Activated CD8-positive, alpha-beta memory T cell treated with anti-CD3 and anti-CD28 coated beads for 48 hours (primary cell): Measurements from ENCODE around the gene ABHD17C.
"Not testable (repeated sequence)": the region's sequence is repeated elsewhere in the genome, so short reads cannot be mapped to it uniquely, and the experiment has no call there.

ENCODE experiments used
- DNase-seq, 3 experiments: peaks; one replicate each; pipeline ENCODE4 v3.0.0-alpha.2; 2020; ENCODE audit warnings: low read depth in 2 of 3, low spot score in 2 of 3

ABHD17C gene

DNA sequence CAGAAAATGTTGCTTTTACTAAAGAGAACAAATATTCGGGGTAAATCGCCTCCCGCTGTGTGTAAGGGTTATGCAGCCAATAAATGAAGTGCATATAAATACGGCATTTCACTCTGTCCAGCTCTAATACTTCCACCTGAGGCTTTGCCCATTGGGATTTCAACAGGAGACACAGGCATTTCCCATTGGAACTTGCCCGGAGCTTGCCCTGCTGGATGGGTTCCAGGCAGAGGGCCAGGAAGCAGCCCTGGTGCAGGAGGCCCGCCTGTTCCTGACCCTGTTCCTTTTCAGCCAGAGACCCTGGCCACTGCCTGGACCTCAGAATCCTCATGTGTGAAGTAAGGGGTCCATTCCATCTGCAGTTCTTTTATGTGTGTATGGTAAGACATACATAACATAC, 66.6 kb downstream of the ABHD17C start:
- DNase-seq: no peak

- DNase-seq: not testable (repeated sequence)
These were observed 68.1 kb downstream of the ABHD17C start for GRCh38 chr15:80763235-80763634.

GRCh38 chr15:80764535-80764934, 69.4 kb downstream of the ABHD17C start:
- no peak for DNase-seq

DNA sequence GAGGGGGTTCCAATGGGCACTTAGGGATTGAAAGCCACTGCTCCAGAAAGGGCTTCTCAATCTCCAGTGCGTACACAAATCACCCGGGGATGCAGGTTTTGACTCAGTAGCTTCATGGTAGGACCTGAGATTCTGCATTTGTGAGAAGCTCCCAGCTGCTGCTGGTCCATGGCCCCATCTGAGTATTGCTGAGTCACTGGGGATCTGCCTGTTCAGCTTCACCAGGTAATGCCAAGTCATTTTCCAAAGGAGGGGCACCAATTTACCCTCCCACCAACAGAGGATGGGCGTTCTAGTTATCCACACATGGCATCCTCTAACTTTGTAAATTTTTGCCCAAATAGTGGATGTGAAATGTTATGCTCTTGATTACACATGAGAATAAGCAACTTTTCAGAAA, 71.2 kb downstream of the ABHD17C start:
- no peak for DNase-seq

DNA sequence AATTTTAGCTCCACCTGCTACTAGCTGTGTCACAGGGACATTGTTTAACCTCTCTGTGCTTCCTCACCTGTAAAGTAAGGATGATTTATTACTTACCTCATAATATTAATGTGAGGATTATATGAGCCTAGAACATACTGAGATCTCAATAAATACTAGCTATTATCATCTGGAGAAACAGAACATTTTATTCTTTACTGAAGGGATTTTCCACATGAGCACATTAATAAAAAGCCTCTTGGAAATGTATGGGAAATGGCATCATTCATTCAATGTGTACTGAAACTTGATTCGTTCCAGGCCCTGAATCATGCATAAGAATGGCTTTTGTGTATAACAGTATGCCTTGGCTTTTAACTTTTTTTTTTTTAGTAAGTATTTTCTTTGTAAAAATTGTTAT, 73.0 kb downstream of the ABHD17C start:
- DNase-seq: no peak

GRCh38 chr15:80769153-80769828, 74.2 kb downstream of the ABHD17C start:
- no peak for DNase-seq

DNA sequence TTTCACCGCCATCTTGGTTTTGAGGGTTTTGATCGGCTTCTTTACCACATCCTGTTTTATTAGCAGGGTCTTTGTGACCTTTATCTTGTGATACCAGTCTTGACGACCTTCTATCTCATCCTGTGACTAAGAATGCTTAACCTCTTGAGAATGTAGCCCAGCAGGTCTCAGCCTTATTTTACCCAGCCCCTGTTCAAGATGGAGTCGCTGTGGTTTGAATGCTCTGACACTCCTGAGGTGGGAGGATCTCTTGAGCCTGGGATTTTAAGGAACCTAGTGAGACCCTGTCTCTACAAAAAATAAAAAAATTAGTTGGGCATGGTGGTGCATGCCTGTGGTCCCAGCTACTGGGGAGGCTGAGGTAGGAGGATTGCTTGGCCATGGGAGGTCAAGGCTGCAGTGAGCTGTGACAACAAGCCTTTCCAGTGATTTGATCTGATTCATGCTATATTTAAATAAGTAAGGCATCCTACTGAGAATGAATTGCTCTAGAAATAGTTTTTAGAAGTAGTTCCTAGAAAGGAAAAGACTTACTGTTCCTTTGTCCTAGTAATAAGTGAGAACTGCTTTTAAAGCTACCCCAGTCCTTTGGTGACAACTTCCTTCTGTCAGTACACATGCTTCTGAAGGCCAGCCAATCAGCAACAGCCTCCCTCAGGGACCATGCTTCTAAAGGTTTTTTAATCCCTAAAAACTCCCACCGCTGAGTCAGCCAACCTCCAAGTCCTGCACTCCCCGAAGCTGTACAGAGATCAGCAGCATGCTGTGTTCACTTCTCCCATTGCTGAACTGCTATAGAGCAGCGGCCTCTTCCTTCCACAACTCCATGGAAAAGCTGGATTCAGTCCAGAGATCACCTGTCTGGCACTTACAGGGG, 75.0 kb downstream of the ABHD17C start:
- no peak for DNase-seq

DNA sequence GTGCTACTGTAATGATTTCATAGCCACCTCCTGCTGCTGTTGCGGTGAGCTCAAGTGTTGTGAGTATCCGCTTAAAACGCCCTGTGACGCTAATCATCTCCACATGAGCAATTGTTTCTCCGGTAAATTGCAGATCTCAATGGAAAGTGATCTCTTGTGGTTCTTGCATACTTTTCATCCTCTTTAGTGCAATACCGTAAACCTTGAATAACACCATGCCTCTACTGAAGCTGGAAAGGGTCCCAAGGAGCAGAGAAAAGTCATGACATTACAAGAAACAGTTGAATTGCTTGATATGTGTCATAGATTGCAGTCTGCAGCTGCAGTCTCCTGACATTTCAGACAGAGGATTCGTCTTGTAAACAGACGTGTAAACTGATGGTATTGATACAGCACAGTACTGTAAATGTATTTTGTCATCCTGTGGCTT, 78.0 kb downstream of the ABHD17C start:
- no peak for DNase-seq

- DNase-seq: no peak
These were observed 78.8 kb downstream of the ABHD17C start for GRCh38 chr15:80773792-80774352.

DNA sequence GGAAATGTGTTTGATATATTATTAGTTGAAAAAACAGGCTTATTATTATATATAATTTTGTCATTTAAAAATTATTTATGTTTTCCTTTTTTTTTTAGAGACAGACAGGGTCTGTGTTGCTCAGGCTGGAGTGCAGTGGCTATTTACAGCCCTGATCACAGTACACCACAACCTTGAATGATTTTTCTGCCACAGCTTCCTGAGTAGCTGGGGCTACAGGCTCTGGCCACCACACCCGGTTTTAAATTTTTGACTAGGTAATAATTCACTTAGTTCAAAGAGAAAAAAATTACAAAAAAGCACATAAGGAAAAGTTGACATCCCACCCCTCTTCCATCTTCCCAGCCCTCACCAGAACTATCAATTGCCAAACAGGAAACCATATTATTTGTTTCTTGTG, 79.4 kb downstream of the ABHD17C start:
- no peak for DNase-seq

GRCh38 chr15:80775338-80775737, 80.2 kb downstream of the ABHD17C start:
- DNase-seq: no peak

GRCh38 chr15:80776420-80777045, 81.4 kb downstream of the ABHD17C start:
- peak; percentile 23 to 54 (median 23) for DNase-seq

- no peak for DNase-seq
These were observed 82.0 kb downstream of the ABHD17C start for GRCh38 chr15:80777137-80777536.

DNA sequence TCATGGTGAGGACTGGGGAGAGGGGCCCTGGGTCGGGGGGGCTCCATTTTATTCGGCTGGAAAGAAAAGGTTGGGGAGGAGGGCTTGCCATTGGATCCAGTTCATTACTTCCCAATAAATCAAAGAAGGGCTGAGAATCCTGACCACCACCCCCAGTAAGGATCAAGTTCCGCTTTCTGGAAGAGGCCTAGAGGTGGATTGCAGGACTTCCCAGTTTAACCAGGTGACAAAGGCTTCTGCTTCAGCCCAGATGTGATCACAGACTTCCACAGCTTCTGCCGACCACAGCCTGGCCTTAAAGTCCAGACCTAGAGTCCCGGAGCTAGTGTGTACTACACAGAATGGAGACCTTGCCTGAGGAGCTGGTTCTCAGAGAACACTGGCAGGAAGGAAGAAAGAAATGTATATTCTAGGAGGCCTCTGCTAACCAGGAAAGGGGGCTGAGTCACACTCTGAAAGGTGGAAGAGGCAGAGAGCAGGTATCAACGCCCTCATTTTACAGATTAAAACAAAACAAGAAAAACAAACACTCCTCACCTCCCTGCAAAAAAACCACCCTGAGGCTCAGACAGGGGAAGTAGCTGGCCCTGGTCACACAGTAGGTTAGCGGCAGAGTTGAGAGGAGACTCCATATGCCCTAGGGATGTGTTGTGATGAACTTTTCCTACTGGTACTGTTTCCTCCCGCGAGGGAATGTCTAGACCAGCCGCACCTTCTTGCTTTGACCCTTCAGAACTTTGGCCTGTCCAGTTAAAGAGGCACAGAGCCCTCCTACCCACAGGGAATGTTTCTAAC, 82.9 kb downstream of the ABHD17C start:
- no peak for DNase-seq

DNA sequence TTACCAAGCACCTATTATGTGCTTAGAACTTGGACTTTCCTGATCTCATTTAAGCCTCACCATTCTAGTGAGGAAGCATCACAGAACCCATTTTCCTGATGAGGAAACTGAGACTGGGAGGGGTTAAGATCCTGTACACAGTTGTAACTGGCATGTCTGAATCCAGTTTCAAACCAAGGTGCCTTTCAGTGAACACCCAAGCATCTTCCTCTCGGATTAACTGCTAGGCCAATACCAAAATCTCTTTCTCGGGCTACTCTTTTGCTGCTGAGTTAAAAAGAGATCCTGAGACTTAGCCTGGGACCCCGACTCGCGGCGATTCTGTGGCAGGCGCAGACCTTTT, 83.5 kb downstream of the ABHD17C start:
- no peak for DNase-seq

GRCh38 chr15:80778964-80779657, 84.0 kb downstream of the ABHD17C start, which contains the start of gene CEMIP:
Gene CEMIP, plus strand, starts transcription at chr15:80779370. Its CDS starts 94,510 bp downstream, at chr15:80873880.
- peak; percentile 28 to 61 (median 47) for DNase-seq

- no peak for DNase-seq
These were observed 84.7 kb downstream of the ABHD17C start for GRCh38 chr15:80779658-80780415.

- DNase-seq: no peak
These were observed 85.5 kb downstream of the ABHD17C start for GRCh38 chr15:80780416-80781221.

DNA sequence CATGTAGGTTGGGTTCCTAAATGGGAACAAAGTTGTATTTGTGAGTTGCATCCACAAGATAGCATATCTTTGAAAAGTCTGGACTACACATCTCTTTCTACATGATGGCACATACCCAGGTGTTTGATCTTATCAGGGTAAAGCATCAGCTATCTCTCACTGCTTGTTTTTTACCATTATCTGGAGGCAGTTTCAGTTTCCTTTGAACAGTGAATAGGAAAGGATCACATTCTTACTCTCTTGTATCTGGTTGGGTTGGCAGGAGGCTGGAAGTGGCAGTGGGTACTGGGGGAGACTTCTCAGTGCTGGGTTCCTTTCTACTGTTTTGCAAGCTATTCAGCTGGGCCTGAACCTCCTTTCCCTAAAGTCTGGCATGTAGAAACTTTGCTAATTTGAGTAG, 88.2 kb downstream of the ABHD17C start:
- no peak for DNase-seq
